Hepatocyte (in vitro differentiated cells): ENCODE results near the gene HK3. TPM values are rescaled to one million over a fixed set of nuclear protein-coding genes. Genes with fewer than 3 reads are reported as not detected.

Experiments used
- DNase-seq: peaks from one replicate; pipeline ENCODE4 v3.0.0-alpha.2; 2016; ENCODE audit warnings: low spot score
- H2AFZ ChIP-seq: fragments of 200-600 bp; sonication (generic); 2 replicates; pipeline ENCODE4 v1.6.0; 2016; ENCODE audit warnings: antibody characterized with exemption, mild to moderate bottlenecking
- H3K27ac ChIP-seq: fragments of 200-600 bp; sonication (generic); 2 replicates; pipeline ENCODE4 v1.5.1; 2016; ENCODE audit warnings: mild to moderate bottlenecking
- H3K27me3 ChIP-seq: fragments of 200-600 bp; sonication (generic); 2 replicates; pipeline ENCODE4 v1.6.1; 2016
- H3K36me3 ChIP-seq: fragments of 200-600 bp; sonication (generic); replicated peaks from 2 replicates; pipeline ENCODE4 v1.5.1; 2016; ENCODE audit warnings: low read depth; ENCODE audit not compliant: insufficient read depth
- H3K4me1 ChIP-seq: fragments of 200-600 bp; sonication (generic); 2 replicates; pipeline ENCODE4 v1.5.1; 2016; ENCODE audit warnings: mild to moderate bottlenecking, moderate library complexity; ENCODE audit not compliant: insufficient read depth
- H3K4me2 ChIP-seq: fragments of 200-600 bp; sonication (generic); 2 replicates; pipeline ENCODE4 v1.6.0; 2016
- H3K4me3 ChIP-seq: fragments of 200-600 bp; sonication (generic); 2 replicates; pipeline ENCODE4 v1.5.1; 2016; ENCODE audit warnings: mild to moderate bottlenecking
- H3K79me2 ChIP-seq: fragments of 200-600 bp; sonication (generic); 2 replicates; pipeline ENCODE4 v1.6.0; 2017; ENCODE audit warnings: mild to moderate bottlenecking
- H3K9me2 ChIP-seq: fragments of 200-600 bp; sonication (generic); replicated peaks from 2 replicates; pipeline ENCODE4 v1.6.0; 2017; ENCODE audit warnings: mild to moderate bottlenecking; ENCODE audit not compliant: insufficient read depth
- H3K9me3 ChIP-seq: fragments of 200-600 bp; sonication (generic); 2 replicates; pipeline ENCODE4 v1.5.1; 2016; ENCODE audit warnings: low read depth, mild to moderate bottlenecking
- H4K20me1 ChIP-seq: fragments of 200-600 bp; sonication (generic); 2 replicates; pipeline ENCODE4 v1.6.0; 2016; ENCODE audit warnings: mild to moderate bottlenecking; ENCODE audit not compliant: insufficient read depth, poor library complexity, severe bottlenecking
- EZH2 ChIP-seq: fragments of 200-600 bp; sonication (generic); IDR thresholded peaks from 2 replicates; pipeline ENCODE4 v1.6.1; 2016; ENCODE audit warnings: antibody characterized with exemption, mild to moderate bottlenecking, borderline replicate concordance
- EZH2phosphoT487 ChIP-seq: fragments of 200-600 bp; sonication (generic); IDR thresholded peaks from one replicate; pipeline ENCODE4 v1.6.1; 2018; ENCODE audit warnings: antibody characterized with exemption, mild to moderate bottlenecking, low read depth, moderate library complexity; ENCODE audit not compliant: unreplicated experiment, severe bottlenecking
- WGBS: methylation state at CpG from one replicate; pipeline ENCODE4 v1.1.6; 2016; ENCODE audit warnings: low lambda C conversion rate; ENCODE audit errors: missing lambda C conversion rate; 5-methylcytosine and 5-hydroxymethylcytosine counted together
- polyA plus RNA-seq: library from polyadenylated mRNA; unstranded; fragments of >200 nt; fragmentation: Nextera tagmentation; extraction: Ambion mirVana; gene quantifications from 2 replicates; pipeline ENCODE4 v1.2.1, GENCODE V29; 2016
- total RNA-seq: library from RNA; depleted of rRNA; stranded (reverse); fragments of >200 nt; gene quantifications from 2 replicates; pipeline ENCODE4 v1.2.3, GENCODE V29; 2014
- TF ChIP-seq, protein P1 (sequence below): fragments of 200-600 bp; sonication (generic); IDR thresholded peaks from 2 replicates; pipeline ENCODE4 v1.5.1; 2016; ENCODE audit warnings: antibody characterized with exemption, mild to moderate bottlenecking; ENCODE audit not compliant: poor library complexity

Gene HK3
- total and polyA plus RNA-seq, 2 experiments from 2014 or later, result 0.73 TPM; not detected in 1

DNA sequence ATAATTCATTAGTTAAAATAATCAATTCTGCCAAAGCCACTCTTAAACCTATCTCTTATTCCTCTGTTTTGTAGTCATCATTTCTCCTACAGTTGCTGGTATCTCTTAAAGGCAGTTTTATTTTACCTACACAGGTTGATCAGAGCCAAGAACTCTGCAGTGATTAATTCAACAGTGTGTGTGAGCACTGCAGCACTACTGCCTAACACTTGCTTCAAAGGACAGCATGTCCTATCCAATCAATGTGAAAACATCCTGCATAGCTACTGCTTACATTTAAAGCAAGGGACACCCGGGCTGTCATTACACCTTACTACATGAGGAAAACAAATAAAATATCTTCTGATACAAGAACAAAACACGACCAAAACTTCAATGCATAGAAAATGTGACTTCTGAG is 45.1 kb upstream of the HK3 start:
- no peaks in the 10 kb centered on the region for H3K4me1 ChIP-seq
- H3K27me3 ChIP-seq, result no peaks in the 10 kb centered on the region
- H3K4me3 ChIP-seq, result no peak overlapping the region
- H3K9me3 ChIP-seq, result no peaks in the 10 kb centered on the region
- no peak overlapping the region for H3K27ac ChIP-seq
- H3K79me2 ChIP-seq, result no peaks in the 10 kb centered on the region
- H3K36me3 ChIP-seq, result peaks cover 4% of the 10 kb centered on the region
- H2AFZ ChIP-seq, result no peak overlapping the region
- no peaks in the 10 kb centered on the region for H4K20me1 ChIP-seq
- no peak for DNase-seq
- WGBS, result 57% methylated on average over 2 of the region's 2 CpGs
- TF ChIP-seq, protein P1, sequence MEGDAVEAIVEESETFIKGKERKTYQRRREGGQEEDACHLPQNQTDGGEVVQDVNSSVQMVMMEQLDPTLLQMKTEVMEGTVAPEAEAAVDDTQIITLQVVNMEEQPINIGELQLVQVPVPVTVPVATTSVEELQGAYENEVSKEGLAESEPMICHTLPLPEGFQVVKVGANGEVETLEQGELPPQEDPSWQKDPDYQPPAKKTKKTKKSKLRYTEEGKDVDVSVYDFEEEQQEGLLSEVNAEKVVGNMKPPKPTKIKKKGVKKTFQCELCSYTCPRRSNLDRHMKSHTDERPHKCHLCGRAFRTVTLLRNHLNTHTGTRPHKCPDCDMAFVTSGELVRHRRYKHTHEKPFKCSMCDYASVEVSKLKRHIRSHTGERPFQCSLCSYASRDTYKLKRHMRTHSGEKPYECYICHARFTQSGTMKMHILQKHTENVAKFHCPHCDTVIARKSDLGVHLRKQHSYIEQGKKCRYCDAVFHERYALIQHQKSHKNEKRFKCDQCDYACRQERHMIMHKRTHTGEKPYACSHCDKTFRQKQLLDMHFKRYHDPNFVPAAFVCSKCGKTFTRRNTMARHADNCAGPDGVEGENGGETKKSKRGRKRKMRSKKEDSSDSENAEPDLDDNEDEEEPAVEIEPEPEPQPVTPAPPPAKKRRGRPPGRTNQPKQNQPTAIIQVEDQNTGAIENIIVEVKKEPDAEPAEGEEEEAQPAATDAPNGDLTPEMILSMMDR, result no peak
- TF ChIP-seq EZH2phosphoT487 (no peak), EZH2 (no peak)
- no peak overlapping the region for H3K4me2 ChIP-seq
- H3K9me2 ChIP-seq, result no peaks in the 10 kb centered on the region

GRCh38 chr5:176943816-176944215 is 44.7 kb upstream of the HK3 start:
- Histone ChIP-seq H2AFZ (no peak overlapping the region), H3K4me1 (no peaks in the 10 kb centered on the region), H3K9me3 (no peaks in the 10 kb centered on the region), H3K9me2 (no peaks in the 10 kb centered on the region), H4K20me1 (no peaks in the 10 kb centered on the region), H3K4me3 (no peak overlapping the region), H3K79me2 (no peaks in the 10 kb centered on the region), H3K36me3 (peaks cover 4% of the 10 kb centered on the region), H3K27ac (no peak overlapping the region), H3K4me2 (no peak overlapping the region), H3K27me3 (no peaks in the 10 kb centered on the region)
- DNase-seq, result no peak
- TF ChIP-seq EZH2phosphoT487 (no peak), EZH2 (no peak)
- TF ChIP-seq, protein P1, result no peak
- 56% methylated on average over 1 of the region's 1 CpG for WGBS

DNA sequence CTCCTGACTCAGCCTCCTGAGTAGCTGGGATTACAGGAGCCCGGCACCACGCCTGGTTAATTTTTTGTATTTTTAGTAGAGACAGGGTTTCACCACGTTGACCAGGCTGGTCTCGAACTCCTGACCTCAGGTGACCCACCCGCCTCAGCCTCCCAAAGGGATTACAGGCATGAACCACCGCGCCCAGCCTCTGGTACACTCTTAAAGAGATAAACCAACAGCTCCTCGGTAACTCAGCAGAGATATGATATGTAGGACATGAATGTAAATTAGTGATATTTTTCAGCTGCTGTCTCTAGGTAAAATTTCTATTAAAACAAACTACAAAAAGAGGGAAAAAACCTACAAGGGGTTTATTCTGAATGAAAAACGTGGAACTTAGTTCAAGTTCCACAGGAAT is 42.8 kb upstream of the HK3 start:
- H3K79me2 ChIP-seq, result no peaks in the 10 kb centered on the region
- H4K20me1 ChIP-seq, result no peaks in the 10 kb centered on the region
- H2AFZ ChIP-seq, result no peak overlapping the region
- no peak overlapping the region for H3K27ac ChIP-seq
- peaks cover 4% of the 10 kb centered on the region for H3K36me3 ChIP-seq
- H3K4me2 ChIP-seq, result no peak overlapping the region
- H3K4me1 ChIP-seq, result no peaks in the 10 kb centered on the region
- no peaks in the 10 kb centered on the region for H3K9me2 ChIP-seq
- TF ChIP-seq EZH2phosphoT487 (no peak), EZH2 (no peak)
- no peaks in the 10 kb centered on the region for H3K9me3 ChIP-seq
- H3K4me3 ChIP-seq, result no peak overlapping the region
- no peak for DNase-seq
- no peaks in the 10 kb centered on the region for H3K27me3 ChIP-seq
- WGBS, result 90% methylated on average over 9 of the region's 9 CpGs

DNA sequence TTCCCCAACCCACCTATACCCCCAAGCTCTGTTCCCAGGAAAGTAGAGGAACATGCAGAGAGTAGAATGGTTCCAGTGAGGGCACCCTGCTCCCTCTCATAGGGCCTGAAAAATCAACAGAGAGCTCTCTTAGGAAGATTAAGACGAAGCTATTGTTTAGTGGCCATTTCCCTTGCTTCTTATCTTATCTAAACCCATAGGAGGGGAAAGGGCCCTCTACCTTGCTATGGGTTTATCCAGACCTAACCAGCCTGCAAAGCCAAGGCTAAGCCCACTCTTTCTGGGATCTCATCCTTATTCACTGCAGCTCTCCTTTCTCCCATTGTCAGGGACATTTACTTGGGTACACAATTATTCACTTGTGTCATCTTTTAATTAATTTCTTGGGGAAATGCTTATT is 39.3 kb upstream of the HK3 start:
- DNase-seq, result no peak
- Histone ChIP-seq H3K27ac (no peak overlapping the region), H3K4me1 (peaks cover 3% of the 10 kb centered on the region), H4K20me1 (peaks cover 2% of the 10 kb centered on the region), H3K27me3 (no peaks in the 10 kb centered on the region), H3K9me2 (no peaks in the 10 kb centered on the region), H3K79me2 (no peaks in the 10 kb centered on the region), H3K4me3 (no peak overlapping the region), H3K4me2 (no peak overlapping the region), H3K36me3 (peaks cover 4% of the 10 kb centered on the region), H3K9me3 (no peaks in the 10 kb centered on the region), H2AFZ (no peak overlapping the region)
- no peak for TF ChIP-seq EZH2phosphoT487
- TF ChIP-seq, protein P1, result no peak
- TF ChIP-seq EZH2, result no peak
- WGBS, result 70% methylated on average over 1 of the region's 1 CpG
